ENCODE measurements around the gene ARPC4.

GRCh38 chr3:9825451-9826040 lies 32.7 kb downstream of the ARPC4 start:
- TF ChIP-seq CTCF (IDR thresholded peaks at IDR 0.05) = no peak
- no peak for TF ChIP-seq POLR2A (IDR thresholded peaks at IDR 0.05)
